IMR-90 (cell line): ENCODE results near the gene PTPN4. TPM values are rescaled to one million over a fixed set of nuclear protein-coding genes. Genes with fewer than 3 reads are reported as not detected.

Experiments
- ATAC-seq: fragments of 200-7000 bp; cut with Tn5 transposase; 2 replicates; pipeline ENCODE4 v1.9.1; 2020; ENCODE audit warnings: low read depth, mild to moderate bottlenecking, moderate library complexity
- BruUV-seq: library from RNA; stranded (reverse); fragments of 400-500 nt; replicated peaks from 2 replicates; lab custom pipeline; 2021; lab: Mats Ljungman, UMichigan
- CTCF ChIA-PET: fragments of 300-600 bp; formaldehyde crosslinking; extraction: SDS; loops from one replicate; lab custom pipeline; 2021; ENCODE audit warnings: antibody characterized with exemption; lab: Yijun Ruan, JAX
- POLR2A ChIA-PET: fragments of 300-600 bp; sonication (Branson Sonifier 250); formaldehyde crosslinking; loops from one replicate; lab custom pipeline; 2022; ENCODE audit warnings: antibody characterized with exemption; ENCODE audit not compliant: unreplicated experiment; lab: Charles Lee
- DNase-seq: peaks from one replicate; pipeline ENCODE4 v3.0.0; 2013
- H2AFZ ChIP-seq: replicated peaks from 2 replicates; pipeline ENCODE3; 2013; ENCODE audit warnings: low read length, mild to moderate bottlenecking; ENCODE audit not compliant: poor library complexity
- H2AK5ac ChIP-seq: 2 replicates; pipeline ENCODE4 v1.6.1; 2013; ENCODE audit warnings: low read depth, low read length, inconsistent platforms
- H2AK9ac ChIP-seq: replicated peaks from 2 replicates; pipeline ENCODE3; 2013; ENCODE audit warnings: mild to moderate bottlenecking, low read depth, low read length, moderate library complexity; ENCODE audit not compliant: poor library complexity
- H2BK120ac ChIP-seq: 2 replicates; pipeline ENCODE4 v1.6.1; 2013; ENCODE audit warnings: low read depth, low read length, inconsistent platforms
- H2BK15ac ChIP-seq: 3 replicates; pipeline ENCODE4 v1.6.1; 2013; ENCODE audit warnings: low read depth, low read length, inconsistent platforms
- H2BK20ac ChIP-seq: 2 replicates; pipeline ENCODE4 v1.6.1; 2013; ENCODE audit warnings: low read depth, mild to moderate bottlenecking, inconsistent platforms, low read length, moderate library complexity
- H2BK5ac ChIP-seq: 2 replicates; pipeline ENCODE4 v1.6.1; 2013; ENCODE audit warnings: mild to moderate bottlenecking, low read depth, low read length, inconsistent platforms; ENCODE audit not compliant: poor library complexity, severe bottlenecking
- H3K14ac ChIP-seq: replicated peaks from 2 replicates; pipeline ENCODE4 v1.6.1; 2013; ENCODE audit warnings: low read depth, low read length, inconsistent platforms
- H3K18ac ChIP-seq: 2 replicates; pipeline ENCODE4 v1.6.1; 2013; ENCODE audit warnings: low read depth, low read length, control low read depth
- H3K23ac ChIP-seq: 2 replicates; pipeline ENCODE4 v1.6.1; 2013; ENCODE audit warnings: low read depth, low read length, inconsistent platforms
- H3K27ac ChIP-seq: 2 replicates; pipeline ENCODE4 v1.5.1; 2013; ENCODE audit warnings: mild to moderate bottlenecking, control low read depth, low read length; ENCODE audit not compliant: insufficient read depth
- H3K27me3 ChIP-seq: 2 replicates; pipeline ENCODE4 v1.6.1; 2013; ENCODE audit warnings: low read length; ENCODE audit not compliant: control insufficient read depth, insufficient read depth
- H3K36me3 ChIP-seq: 2 replicates; pipeline ENCODE4 v1.6.1; 2013; ENCODE audit warnings: low read length, mixed read lengths; ENCODE audit not compliant: control insufficient read depth, insufficient read depth
- H3K4ac ChIP-seq: 2 replicates; pipeline ENCODE4 v1.6.1; 2013; ENCODE audit warnings: low read depth, low read length, inconsistent platforms
- H3K4me1 ChIP-seq: 2 replicates; pipeline ENCODE4 v1.6.1; 2013; ENCODE audit warnings: low read length, mixed read lengths; ENCODE audit not compliant: control insufficient read depth, insufficient read depth
- H3K4me2 ChIP-seq: 2 replicates; pipeline ENCODE4 v1.6.1; 2013; ENCODE audit warnings: low read depth, mild to moderate bottlenecking, control low read depth, low read length, moderate library complexity
- H3K4me3 ChIP-seq: 2 replicates; pipeline ENCODE4 v1.5.1; 2013; ENCODE audit warnings: low read depth, mild to moderate bottlenecking, control low read depth, low read length, moderate library complexity; ENCODE audit not compliant: insufficient read depth
- H3K56ac ChIP-seq: 2 replicates; pipeline ENCODE4 v1.6.1; 2013; ENCODE audit warnings: low read length, inconsistent platforms; ENCODE audit not compliant: insufficient read depth; ENCODE audit errors: extremely low read depth
- H3K79me1 ChIP-seq, 2 experiments: 2 replicates each; pipeline ENCODE4 v1.6.1; 2013; ENCODE audit warnings: low read length in 2 of 2, inconsistent platforms in 1 of 2, low read depth in 1 of 2
- H3K9ac ChIP-seq: 2 replicates; pipeline ENCODE4 v1.6.1; 2013; ENCODE audit warnings: low read depth, low read length, control low read depth
- H3K9me1 ChIP-seq: 2 replicates; pipeline ENCODE4 v1.6.1; 2013; ENCODE audit warnings: low read length, inconsistent platforms; ENCODE audit not compliant: insufficient read depth
- H3K9me3 ChIP-seq: 2 replicates; pipeline ENCODE4 v1.6.1; 2013; ENCODE audit warnings: low read length; ENCODE audit not compliant: control insufficient read depth, insufficient read depth
- H4K20me1 ChIP-seq: 2 replicates; pipeline ENCODE4 v1.6.1; 2013; ENCODE audit warnings: low read length, inconsistent platforms; ENCODE audit not compliant: insufficient read depth
- H4K5ac ChIP-seq: 2 replicates; pipeline ENCODE4 v1.6.1; 2013; ENCODE audit warnings: mild to moderate bottlenecking, low read depth, low read length, control low read depth
- H4K8ac ChIP-seq, 2 experiments: 2 replicates each; pipeline ENCODE4 v1.6.1; 2013; ENCODE audit warnings: low read depth in 2 of 2, low read length in 2 of 2, control low read depth in 1 of 2, inconsistent platforms in 1 of 2
- H4K91ac ChIP-seq: 2 replicates; pipeline ENCODE4 v1.6.1; 2013; ENCODE audit warnings: low read depth, low read length, inconsistent platforms; ENCODE audit not compliant: insufficient read depth
- USF2 ChIP-seq: fragments of 150-350 bp; IDR thresholded peaks from 2 replicates; pipeline ENCODE4 v1.6.1; 2017; ENCODE audit warnings: mild to moderate bottlenecking, antibody characterized with exemption, low read length, low read depth
- WGBS, 2 experiments: methylation state at CpG; one replicate each; pipeline versions ENCODE4 v1.1.5 to v1.1.7; 2013; ENCODE audit warnings: missing lambda C conversion rate in 2 of 2; ENCODE audit not compliant: insufficient read length in 1 of 2; ENCODE audit errors: extremely low coverage in 2 of 2; 5-methylcytosine and 5-hydroxymethylcytosine counted together
- dilution Hi-C: fragments of 300-500 bp; cut with HindIII; formaldehyde crosslinking; loops from one replicate; pipeline ENCODE4 v1.14.3; 2018; ENCODE audit warnings: low sequenced_read_pairs; ENCODE audit not compliant: unreplicated experiment
- in situ Hi-C: fragments of 300-500 bp; cut with MboI; formaldehyde crosslinking; loops from 3 replicates; pipeline ENCODE4 v1.14.3; 2019; ENCODE audit warnings: low sequenced_read_pairs, inconsistent platforms, mixed read lengths
- intact Hi-C: fragments of 100-400 bp; cut with micrococcal nuclease; formaldehyde crosslinking; loops from 2 replicates; pipeline ENCODE4 v1.10.0; 2022
- polyA plus RNA-seq, 3 experiments: library from polyadenylated mRNA; depleted of rRNA; stranded (reverse); fragments of >200 nt; gene quantifications; 2 replicates each; pipeline ENCODE4 v1.2.3, GENCODE V29; 2012; ENCODE audit warnings: low replicate concordance in 1 of 3
- total RNA-seq: library from RNA; depleted of rRNA; stranded (reverse); fragments of >200 nt; gene quantifications from 2 replicates; pipeline ENCODE4 v1.2.3, GENCODE V29; 2012

PTPN4 gene
- total and polyA plus RNA-seq, 2 of the 4 experiments (the other 2 are of a cell fraction), result 2.9 to 19.2 TPM

DNA sequence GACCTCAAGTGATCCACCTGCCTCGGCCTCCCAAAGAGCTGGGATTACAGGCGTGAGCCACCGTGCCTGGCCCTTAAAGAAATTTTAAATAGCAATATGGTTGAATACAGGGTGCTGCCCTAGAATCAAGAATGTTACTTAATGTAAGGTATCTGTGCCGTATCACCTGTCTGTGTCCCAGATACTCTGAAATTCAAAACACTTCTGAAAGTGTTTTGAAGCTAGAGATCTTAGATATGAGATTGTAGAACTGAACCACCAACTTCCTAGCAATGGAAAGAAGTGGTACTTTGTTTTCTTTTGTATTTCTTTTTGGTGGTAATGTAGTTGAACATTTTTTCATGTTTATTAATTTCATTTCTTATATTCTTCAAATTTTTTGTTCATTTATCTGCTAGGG is 13.0 kb downstream of the PTPN4 start:
- Histone ChIP-seq H4K5ac (no peak overlapping the region), H3K23ac (no peak overlapping the region), H3K9me3 (no peaks in the 10 kb centered on the region), H2AFZ (no peak overlapping the region), H3K79me1 (peaks cover 7 to 10% of the 10 kb centered on the region in 2 experiments; a peak in 2 of 4 replicates), H3K14ac (no peak overlapping the region), H2BK15ac (no peak overlapping the region), H3K9me1 (no peaks in the 10 kb centered on the region; the same call in 1 of the 2 replicates), H4K20me1 (no peaks in the 10 kb centered on the region), H3K27me3 (no peaks in the 10 kb centered on the region), H2AK9ac (no peak overlapping the region), H3K27ac (no peak overlapping the region), H3K9ac (no peak overlapping the region), H3K4me3 (no peak overlapping the region), H3K4me1 (0 out of 2 replicates have a peak, but pooled peaks cover 1% of the 10 kb centered on the region), H2BK5ac (no peak overlapping the region), H2AK5ac (no peak overlapping the region), H3K56ac (no peak overlapping the region), H3K36me3 (no peaks in the 10 kb centered on the region), H3K18ac (no peak overlapping the region), H2BK20ac (no peak overlapping the region), H3K4ac (no peak overlapping the region), H3K4me2 (no peak overlapping the region), H4K91ac (no peak overlapping the region), H4K8ac (no peak overlapping the region), H2BK120ac (no peak overlapping the region)
- in situ Hi-C loops (no loop called here), dilution Hi-C loops (no loop called here), intact Hi-C loops (no loop called here)
- WGBS, 2 experiments, result no CpG with 5 or more reads among the region's 4 CpGs
- DNase-seq (no peak), ATAC-seq (no peak)
- no peak for TF ChIP-seq USF2
- BruUV-seq, result no TSS peak
- POLR2A ChIA-PET, result no interaction called here
- CTCF ChIA-PET, result no interaction called here
